Breast epithelium (tissue), 4 donors: ENCODE data around the gene HDAC3. TPM values are rescaled to one million over a fixed set of nuclear protein-coding genes. Genes with fewer than 3 reads are reported as not detected.

ENCODE experiments used
- DNase-seq, 2 donors: peaks; one replicate each; pipeline ENCODE4 v3.0.0-alpha.2; 2019; ENCODE audit warnings: low spot score in 2 of 2
- H3K27ac ChIP-seq, 2 donors: fragments of 200-600 bp; sonication (generic) in 1 of 2; one replicate each; pipeline ENCODE4 v1.5.1; 2016 to 2019; ENCODE audit warnings: mild to moderate bottlenecking in 1 of 2
- H3K27me3 ChIP-seq, 2 donors: fragments of 200-600 bp; sonication (generic) in 1 of 2; one replicate each; pipeline versions ENCODE4 v1.5.1 to v1.6.0; 2017 to 2019; ENCODE audit warnings: control low read depth in 1 of 2, mild to moderate bottlenecking in 1 of 2
- H3K36me3 ChIP-seq: fragments of 200-600 bp; one replicate; pipeline ENCODE4 v1.5.1; 2019
- H3K4me1 ChIP-seq, 2 donors: fragments of 200-600 bp; sonication (generic); one replicate each; pipeline ENCODE4 v1.5.1; 2016 to 2019; ENCODE audit warnings: control low read depth in 1 of 2
- H3K4me3 ChIP-seq, 3 donors: fragments of 200-600 bp; sonication (generic); 1 replicate in 2 of 3; 2 replicates in 1 of 3; pipeline ENCODE4 v1.5.1; 2016 to 2019; ENCODE audit warnings: mild to moderate bottlenecking in 3 of 3, moderate library complexity in 2 of 3
- H3K9me3 ChIP-seq, 2 donors: fragments of 200-600 bp; sonication (generic) in 1 of 2; one replicate each; pipeline ENCODE4 v1.5.1; 2016 to 2019; ENCODE audit warnings: control low read depth in 1 of 2
- POLR2A ChIP-seq: fragments of 450-650 bp; IDR thresholded peaks from one replicate; pipeline ENCODE4 v1.6.1; 2016; ENCODE audit warnings: antibody characterized with exemption, mild to moderate bottlenecking, moderate library complexity
- POLR2AphosphoS5 ChIP-seq, 3 donors: sonication (generic); formaldehyde crosslinking; IDR thresholded peaks; one replicate each; pipeline ENCODE4 v1.6.1; 2017; ENCODE audit warnings: antibody characterized with exemption in 3 of 3
- intact Hi-C: fragments of 100-400 bp; cut with DNase I; formaldehyde crosslinking; loops from one replicate; pipeline ENCODE4 v1.15.1; 2023; ENCODE audit warnings: low total_unique reads
- total RNA-seq, 3 donors: library from RNA; depleted of rRNA; stranded (reverse); fragments of >200 nt; gene quantifications; one replicate each; pipeline ENCODE4 v1.1.0, GENCODE V29; 2016
- TF ChIP-seq, protein P1 (sequence below), 3 donors: fragments of 450-650 bp; IDR thresholded peaks; one replicate each; pipeline ENCODE4 v1.5.1; 2016 to 2017; ENCODE audit warnings: antibody characterized with exemption in 3 of 3, mild to moderate bottlenecking in 3 of 3, moderate library complexity in 3 of 3

Gene HDAC3
- total RNA-seq, 3 donors from 2014 or later, result 50.2 to 52.5 (median 52.1) TPM

- DNase-seq, result no peak
- no peaks in the 10 kb centered on the region for H3K4me1 ChIP-seq
- H3K36me3 ChIP-seq, result no peaks in the 10 kb centered on the region
- TF ChIP-seq, protein P1, sequence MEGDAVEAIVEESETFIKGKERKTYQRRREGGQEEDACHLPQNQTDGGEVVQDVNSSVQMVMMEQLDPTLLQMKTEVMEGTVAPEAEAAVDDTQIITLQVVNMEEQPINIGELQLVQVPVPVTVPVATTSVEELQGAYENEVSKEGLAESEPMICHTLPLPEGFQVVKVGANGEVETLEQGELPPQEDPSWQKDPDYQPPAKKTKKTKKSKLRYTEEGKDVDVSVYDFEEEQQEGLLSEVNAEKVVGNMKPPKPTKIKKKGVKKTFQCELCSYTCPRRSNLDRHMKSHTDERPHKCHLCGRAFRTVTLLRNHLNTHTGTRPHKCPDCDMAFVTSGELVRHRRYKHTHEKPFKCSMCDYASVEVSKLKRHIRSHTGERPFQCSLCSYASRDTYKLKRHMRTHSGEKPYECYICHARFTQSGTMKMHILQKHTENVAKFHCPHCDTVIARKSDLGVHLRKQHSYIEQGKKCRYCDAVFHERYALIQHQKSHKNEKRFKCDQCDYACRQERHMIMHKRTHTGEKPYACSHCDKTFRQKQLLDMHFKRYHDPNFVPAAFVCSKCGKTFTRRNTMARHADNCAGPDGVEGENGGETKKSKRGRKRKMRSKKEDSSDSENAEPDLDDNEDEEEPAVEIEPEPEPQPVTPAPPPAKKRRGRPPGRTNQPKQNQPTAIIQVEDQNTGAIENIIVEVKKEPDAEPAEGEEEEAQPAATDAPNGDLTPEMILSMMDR (IDR thresholded peaks at IDR 0.05), result no peak
- TF ChIP-seq POLR2A (no peak), POLR2AphosphoS5 (IDR thresholded peaks at IDR 0.05) (no peak)
- H3K27me3 ChIP-seq, result no peaks in the 10 kb centered on the region
- no peak overlapping the region for H3K27ac ChIP-seq
- no peak overlapping the region for H3K4me3 ChIP-seq
- H3K9me3 ChIP-seq, result no peaks in the 10 kb centered on the region
- intact Hi-C loops, result no loop called here
These were observed 38.8 kb downstream of the HDAC3 start for GRCh38 chr5:141597814-141598213.

DNA sequence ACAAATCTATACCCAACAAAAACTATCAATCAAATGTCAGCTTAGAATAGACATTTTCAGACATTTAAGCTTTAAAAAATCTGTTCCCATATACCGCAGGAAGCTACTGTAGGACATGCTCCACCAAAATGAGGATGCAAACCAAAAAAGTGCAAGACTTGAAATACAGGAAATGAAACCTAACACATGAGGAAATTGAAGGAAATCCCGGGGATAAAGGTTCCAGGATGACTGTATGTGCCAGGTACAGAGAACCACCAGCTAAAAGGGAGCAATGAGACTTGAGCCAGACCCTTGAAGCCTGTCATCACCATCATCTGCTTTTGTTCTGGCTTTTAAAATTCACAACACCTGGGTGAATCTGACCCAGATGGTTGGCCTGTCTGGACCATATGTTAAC, 39.3 kb downstream of the HDAC3 start:
- TF ChIP-seq, protein P1 (IDR thresholded peaks at IDR 0.05), result no peak
- TF ChIP-seq POLR2AphosphoS5 (IDR thresholded peaks at IDR 0.05), result no peak
- TF ChIP-seq POLR2A, result no peak
- no peak for DNase-seq
- intact Hi-C loops, result no loop called here
- Histone ChIP-seq H3K27me3 (no peaks in the 10 kb centered on the region), H3K9me3 (no peaks in the 10 kb centered on the region), H3K36me3 (no peaks in the 10 kb centered on the region), H3K4me1 (no peaks in the 10 kb centered on the region), H3K27ac (no peak overlapping the region), H3K4me3 (no peak overlapping the region)

DNA sequence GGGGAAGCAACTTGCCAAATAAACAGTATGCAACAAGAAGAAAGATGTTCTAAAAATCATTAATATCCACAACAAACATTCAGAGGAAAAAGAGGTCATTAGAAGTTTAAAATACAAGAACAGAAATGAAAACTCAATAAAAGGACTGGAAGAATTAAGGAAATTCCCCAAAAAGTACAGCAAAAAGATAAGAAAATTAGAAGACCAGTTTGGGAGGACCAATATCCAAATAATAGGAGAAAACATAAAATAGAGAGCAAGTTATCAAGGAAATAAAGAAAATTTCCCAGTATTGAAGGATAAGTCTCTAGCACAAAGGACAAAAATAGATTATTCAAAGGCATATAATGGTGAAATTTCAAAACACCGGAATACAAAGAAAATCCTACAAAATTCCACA, 39.8 kb downstream of the HDAC3 start:
- intact Hi-C loops, result no loop called here
- DNase-seq, result no peak

DNA sequence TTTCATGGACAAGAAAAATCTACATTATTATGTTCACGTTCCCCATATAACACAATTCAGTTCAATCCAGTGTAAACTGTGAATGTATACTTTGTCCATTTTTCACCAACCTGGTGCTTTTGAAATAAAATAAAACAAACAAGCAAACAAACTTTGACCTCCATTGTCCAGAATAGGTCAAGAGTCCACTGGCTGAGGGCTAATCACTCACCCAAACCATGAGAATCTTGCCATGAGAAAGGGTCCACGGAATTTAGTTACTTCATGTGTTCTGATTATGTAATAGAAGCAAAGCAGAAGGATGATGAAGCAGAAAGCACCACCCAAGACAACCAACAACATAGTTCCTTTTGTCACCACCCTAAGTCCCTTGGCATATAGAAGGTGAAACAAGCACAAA, 46.5 kb downstream of the HDAC3 start:
- Histone ChIP-seq H3K27ac (no peak overlapping the region), H3K36me3 (no peaks in the 10 kb centered on the region), H3K27me3 (no peaks in the 10 kb centered on the region), H3K9me3 (no peaks in the 10 kb centered on the region), H3K4me3 (no peak overlapping the region), H3K4me1 (no peaks in the 10 kb centered on the region)
- TF ChIP-seq POLR2A, result no peak
- TF ChIP-seq POLR2AphosphoS5 (IDR thresholded peaks at IDR 0.05), result no peak
- TF ChIP-seq, protein P1 (IDR thresholded peaks at IDR 0.05), result no peak
- intact Hi-C loops, result loop anchor here (2.0 kb wide), 1 partner anchor 23 kb away; no protein-coding TSS in a partner anchor
- no peak for DNase-seq

More for the DNA sequence above, 39.8 kb downstream of the HDAC3 start:
- H3K27ac ChIP-seq, result no peak overlapping the region
- no peaks in the 10 kb centered on the region for H3K4me1 ChIP-seq
- TF ChIP-seq POLR2AphosphoS5 (IDR thresholded peaks at IDR 0.05) (no peak), POLR2A (no peak)
- TF ChIP-seq, protein P1 (IDR thresholded peaks at IDR 0.05), result no peak
- no peaks in the 10 kb centered on the region for H3K27me3 ChIP-seq
- no peak overlapping the region for H3K4me3 ChIP-seq
- no peaks in the 10 kb centered on the region for H3K36me3 ChIP-seq
- H3K9me3 ChIP-seq, result no peaks in the 10 kb centered on the region

DNA sequence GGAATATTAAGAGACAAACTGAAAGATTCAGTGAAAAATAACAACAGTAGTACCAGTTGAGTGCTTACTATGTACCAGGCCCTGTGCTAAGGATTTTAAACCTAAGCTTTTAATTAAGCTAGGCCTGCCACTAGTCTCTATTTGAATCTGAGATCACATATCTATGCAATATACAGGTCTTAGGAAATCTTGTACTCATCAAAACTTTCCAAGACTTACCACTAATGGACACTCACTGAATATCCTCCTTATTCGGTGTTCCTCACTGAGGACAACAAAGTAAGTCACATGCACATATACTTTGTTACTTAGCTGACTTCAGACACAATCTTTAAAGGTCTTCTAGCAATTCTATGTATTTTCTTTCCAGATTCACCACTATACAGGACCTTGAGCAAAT, 50.4 kb downstream of the HDAC3 start:
- Histone ChIP-seq H3K4me3 (no peak overlapping the region), H3K27me3 (no peaks in the 10 kb centered on the region), H3K27ac (no peak overlapping the region), H3K4me1 (no peaks in the 10 kb centered on the region), H3K36me3 (no peaks in the 10 kb centered on the region), H3K9me3 (no peaks in the 10 kb centered on the region)
- no peak for DNase-seq
- TF ChIP-seq POLR2AphosphoS5 (IDR thresholded peaks at IDR 0.05), result no peak
- TF ChIP-seq, protein P1 (IDR thresholded peaks at IDR 0.05), result no peak
- TF ChIP-seq POLR2A, result no peak
- intact Hi-C loops, result no loop called here
